HG03469 (cell line): ENCODE results near the gene SLC39A13.

Source experiments
- ATAC-seq: cut with Tn5 transposase; IDR thresholded peaks from one replicate; pipeline ENCODE4 v1.9.1; 2021; ENCODE audit warnings: mild to moderate bottlenecking, moderate library complexity, moderate number of reproducible peaks; ENCODE audit not compliant: unreplicated experiment

The SLC39A13 gene

DNA sequence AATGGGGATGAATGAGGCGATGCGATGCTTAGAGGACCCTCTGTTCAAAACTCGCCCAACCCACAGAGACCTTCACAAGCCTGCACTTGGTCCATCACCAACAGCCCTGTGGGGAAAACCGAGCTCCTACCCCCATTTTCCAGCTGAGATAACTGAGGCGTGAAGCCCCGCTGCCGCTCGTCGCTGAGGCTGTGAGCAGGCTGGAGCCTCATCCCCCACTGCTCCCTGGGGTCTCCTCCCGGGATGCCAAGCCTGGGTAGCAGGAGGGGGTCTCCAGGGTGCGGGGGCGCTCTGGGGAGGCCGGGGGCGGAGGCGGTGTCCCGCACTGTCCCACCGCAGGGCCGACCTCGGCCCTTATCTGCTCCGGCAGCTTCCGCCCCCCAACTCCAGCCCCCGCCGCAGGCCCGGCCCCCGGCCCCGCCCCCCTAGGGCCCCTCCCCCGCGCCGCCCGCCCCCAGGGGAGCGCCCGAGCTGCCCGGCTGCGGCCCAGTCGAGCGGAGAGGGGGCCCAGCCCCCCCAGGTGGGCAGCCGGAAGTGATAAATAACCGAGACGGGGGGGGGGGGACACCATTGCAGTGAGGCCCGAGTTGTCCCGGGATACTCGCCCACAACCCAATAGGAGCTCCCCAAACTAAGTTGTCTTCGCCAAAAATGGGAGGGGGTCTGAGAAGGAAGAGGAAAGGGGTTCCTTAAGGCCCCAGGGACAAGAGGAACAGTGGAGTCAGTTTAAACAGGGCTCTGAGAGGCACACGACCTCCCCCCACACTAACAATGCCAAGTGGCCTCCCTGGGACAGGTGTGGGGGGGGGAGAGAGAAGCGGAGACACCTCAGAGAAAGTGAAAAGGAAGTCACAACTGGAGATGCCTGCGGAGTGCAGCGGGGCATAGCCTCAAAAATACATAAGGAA lies 8.3 kb upstream of the SLC39A13 start:
- ATAC-seq, result peak; percentile 14

DNA sequence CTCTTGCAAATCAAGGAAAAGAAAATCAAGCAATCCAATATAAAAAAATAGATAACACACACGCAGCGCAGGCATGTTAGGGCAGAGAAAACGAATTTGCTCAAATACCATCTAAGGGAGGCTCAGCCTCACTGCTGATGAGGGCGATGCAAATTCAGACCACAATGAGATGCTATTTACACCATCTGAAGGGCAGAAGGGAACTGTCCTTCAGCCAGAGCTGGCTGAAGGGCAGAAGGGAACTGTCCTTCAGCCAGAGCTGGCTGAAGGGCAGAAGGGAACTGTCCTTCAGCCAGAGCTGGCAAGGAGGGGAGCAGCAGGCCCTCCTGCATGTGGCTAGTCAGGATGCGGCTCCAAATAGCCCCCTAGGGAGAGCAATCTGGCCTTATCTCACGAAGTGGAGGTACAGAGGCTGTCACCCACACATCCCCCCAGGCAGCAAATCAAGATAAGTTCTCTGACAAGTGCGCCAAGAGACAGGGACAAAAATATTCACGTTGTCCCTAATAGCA lies 7.6 kb upstream of the SLC39A13 start:
- peak; percentile 61 for ATAC-seq

DNA sequence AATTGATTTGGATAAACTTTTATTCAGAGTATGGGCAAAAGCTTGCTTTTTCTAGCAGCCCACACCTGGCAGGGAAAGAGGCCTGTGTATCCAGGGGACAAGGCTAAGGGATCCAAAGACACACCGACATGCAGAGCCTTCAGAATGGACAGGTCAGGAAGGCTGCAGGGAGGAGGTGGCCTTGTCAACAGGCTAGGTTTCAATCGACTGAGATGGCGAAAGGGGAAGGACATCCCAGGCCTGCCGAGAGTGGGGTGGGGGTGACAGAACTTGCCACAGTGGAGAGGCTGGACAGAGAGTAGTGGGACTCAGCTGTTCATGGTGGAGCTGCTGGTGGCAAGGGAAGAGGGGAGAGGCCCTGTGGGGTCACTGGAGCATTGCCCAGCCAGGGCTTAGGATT lies 5.3 kb upstream of the SLC39A13 start:
- no peak for ATAC-seq

DNA sequence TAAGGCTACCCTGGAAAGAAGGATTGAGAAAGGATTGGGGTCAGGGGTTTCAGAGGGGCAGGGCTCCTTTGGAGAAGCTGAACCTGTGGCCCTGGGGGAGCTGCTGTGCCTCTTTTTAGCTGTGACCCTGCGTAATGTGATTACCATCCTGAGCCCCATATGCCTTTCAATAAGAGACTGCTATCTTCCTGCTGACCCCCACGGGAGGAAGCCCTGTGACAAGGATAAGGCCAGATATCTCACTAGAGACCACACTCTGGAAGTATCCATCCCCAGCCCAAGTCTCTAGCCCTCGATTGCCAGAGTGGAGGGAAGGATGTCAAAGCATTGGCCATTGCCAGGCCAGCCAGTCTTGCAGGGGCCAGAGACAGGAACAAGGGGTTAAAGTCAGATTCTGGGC lies 4.8 kb upstream of the SLC39A13 start:
- no peak for ATAC-seq

- no peak for ATAC-seq
Observed at GRCh38 chr11:47406896-47407745, 1.3 kb upstream of the SLC39A13 start.

- ATAC-seq, result no peak
Observed at GRCh38 chr11:47408598-47409439, 429 bp downstream of the SLC39A13 start.

DNA sequence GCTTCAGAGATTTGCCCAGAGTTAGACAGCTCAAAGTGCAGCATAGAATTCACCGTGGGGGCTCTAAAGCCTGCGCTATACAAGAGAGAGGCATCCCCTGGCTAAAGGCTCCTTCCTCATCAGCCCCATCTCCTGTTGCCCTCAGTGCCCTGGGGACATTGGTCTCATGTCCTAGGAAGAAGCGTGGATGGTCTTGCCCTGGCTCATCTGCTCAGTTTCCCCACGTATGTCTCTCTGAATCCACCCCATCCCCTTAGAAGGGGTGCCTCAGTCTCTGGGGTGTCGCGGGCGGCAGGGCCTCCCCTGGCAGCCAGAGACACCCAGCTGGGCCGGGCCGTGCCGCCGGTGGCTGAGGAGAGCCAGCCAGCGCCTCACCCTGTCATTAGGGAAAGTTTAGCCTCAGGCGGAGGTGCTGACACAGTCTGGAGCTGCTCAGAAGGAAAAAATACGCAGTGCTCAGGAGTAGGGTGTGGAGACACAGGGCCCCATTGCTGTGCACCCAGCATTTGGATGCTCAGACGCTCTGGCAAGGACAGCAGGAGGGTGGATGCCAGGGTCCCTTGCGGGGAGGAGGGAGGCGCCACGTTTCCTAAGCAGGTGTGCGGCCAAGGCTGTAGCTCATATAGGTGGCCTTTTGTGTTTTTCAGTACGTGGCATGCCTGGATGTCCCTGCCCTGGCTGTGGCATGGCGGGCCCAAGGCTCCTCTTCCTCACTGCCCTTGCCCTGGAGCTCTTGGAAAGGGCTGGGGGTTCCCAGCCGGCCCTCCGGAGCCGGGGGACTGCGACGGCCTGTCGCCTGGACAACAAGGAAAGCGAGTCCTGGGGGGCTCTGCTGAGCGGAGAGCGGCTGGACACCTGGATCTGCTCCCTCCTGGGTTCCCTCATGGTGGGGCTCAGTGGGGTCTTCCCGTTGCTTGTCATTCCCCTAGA lies 1.3 kb downstream of the SLC39A13 start:
- ATAC-seq, result no peak

DNA sequence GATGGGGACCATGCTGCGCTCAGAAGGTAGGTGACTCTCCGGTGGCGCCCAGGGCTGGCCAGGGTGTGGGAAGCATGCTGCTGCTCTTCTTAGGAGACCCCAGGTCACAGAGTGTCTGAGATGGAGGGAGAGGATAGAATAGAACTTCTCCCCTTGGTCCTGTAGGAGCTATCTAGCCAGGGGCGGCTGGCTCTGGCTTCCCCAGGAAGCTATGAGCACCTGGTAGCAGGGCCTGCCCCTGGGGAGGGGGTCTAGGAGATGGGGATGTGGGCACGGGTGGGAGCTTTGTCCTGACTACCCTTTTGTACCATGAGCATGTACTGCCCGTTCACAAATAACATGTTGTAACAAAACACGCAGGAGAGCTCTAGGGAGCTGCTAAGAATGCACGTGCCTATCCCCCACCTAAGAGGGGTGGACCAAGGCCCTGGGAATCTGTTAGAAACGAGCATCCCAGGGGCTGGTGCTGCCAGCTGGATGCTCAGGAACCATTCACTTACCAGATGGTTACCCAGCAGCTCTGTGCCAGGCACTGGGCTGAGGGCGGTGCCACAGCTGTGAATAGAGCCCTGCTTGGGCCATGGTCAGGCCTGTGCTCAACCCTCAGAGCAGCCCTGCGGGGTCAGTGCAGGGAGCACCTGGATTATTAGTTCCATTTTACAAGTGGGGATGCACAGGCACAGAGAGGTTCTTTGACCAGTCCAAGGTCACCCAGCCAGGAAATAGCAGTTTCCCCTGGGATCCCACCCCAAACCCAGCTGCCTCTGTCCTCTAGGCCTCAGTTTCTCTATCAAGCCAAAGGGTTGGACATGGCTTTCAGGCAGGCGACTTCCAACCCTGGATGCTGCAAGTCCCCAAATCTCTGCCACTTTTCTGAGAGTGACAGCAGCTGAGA lies 2.2 kb downstream of the SLC39A13 start:
- no peak for ATAC-seq

GRCh38 chr11:47411884-47412746 lies 3.7 kb downstream of the SLC39A13 start:
- no peak for ATAC-seq

DNA sequence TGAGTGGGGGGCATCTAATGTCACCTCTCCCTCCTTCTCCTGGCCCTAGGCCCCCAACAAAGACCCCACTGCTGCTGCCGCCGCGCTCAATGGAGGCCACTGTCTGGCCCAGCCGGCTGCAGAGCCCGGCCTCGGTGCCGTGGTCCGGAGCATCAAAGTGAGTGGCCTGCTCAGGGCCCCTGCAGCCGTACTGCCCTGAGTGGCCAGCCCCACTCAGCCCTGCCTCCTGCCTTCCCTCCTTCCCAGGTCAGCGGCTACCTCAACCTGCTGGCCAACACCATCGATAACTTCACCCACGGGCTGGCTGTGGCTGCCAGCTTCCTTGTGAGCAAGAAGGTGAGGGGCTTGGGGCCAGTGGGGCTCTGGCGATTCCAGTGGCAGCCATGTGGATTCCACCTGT lies 5.0 kb downstream of the SLC39A13 start:
- ATAC-seq, result no peak

DNA sequence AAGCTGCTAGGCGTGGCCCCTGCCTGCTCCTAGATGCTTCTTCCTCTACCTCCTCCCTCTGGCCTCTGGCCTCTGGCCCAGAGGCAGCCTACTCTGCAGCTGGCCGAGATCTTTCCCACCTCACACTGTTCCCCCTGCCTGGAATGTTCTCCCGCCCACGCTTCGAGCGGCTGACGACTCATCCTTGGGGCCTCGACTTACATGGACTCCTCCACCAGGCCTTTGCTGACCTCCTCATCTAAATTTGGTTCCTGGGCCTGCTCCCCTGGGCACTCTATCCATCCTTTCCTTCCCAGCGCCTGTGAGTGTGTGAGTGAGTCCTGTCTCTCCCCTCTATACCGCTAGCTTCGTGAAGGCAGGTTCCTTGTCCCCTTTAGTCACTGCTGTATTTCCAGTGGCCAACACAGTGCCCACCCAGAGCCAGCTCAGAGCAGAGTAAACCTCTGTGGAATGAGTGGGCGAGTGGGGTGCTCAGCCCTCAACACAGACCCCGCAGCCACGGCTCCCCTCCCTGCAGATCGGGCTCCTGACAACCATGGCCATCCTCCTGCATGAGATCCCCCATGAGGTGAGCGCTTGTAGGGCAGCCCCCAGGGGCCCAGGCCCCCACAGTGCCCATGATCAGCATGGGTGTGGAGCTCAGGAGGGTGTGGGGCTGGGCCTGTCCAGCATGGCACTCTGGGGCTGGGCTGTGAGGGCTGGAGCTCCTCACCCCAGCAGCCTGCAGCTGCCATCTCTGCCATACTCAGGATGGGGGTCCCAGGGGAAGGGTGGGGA lies 5.7 kb downstream of the SLC39A13 start:
- ATAC-seq, result no peak

- ATAC-seq, result no peak
Observed at GRCh38 chr11:47414685-47415070, 6.3 kb downstream of the SLC39A13 start.

GRCh38 chr11:47415091-47415854 lies 6.9 kb downstream of the SLC39A13 start:
- ATAC-seq, result no peak

DNA sequence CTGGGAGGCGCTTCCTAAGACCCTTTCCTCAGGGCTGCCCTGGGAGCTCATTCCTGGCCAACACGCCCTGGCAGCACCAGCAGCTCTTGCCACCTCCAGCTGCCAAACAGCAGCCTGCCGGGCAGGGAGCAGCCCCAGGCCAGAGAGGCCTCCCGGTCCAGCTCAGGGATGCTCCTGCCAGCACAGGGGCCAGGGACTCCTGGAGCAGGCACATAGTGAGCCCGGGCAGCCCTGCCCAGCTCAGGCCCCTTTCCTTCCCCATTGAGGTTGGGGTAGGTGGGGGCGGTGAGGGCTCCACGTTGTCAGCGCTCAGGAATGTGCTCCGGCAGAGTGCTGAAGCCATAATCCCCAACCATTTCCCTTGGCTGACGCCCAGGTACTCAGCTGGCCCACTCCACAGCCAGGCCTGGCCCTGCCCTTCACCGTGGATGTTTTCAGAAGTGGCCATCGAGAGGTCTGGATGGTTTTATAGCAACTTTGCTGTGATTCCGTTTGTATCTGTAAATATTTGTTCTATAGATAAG lies 7.6 kb downstream of the SLC39A13 start:
- ATAC-seq, result no peak

GRCh38 chr11:47417712-47418111 lies 9.3 kb downstream of the SLC39A13 start:
- ATAC-seq, result no peak
